NCI-H345 treated with DMSO at 0.1 percent for 48 hours (cell line): ENCODE measurements around the gene ERC2.

ENCODE experiments used
- DNase-seq: peaks from one replicate; lab custom pipeline; 2025; ENCODE audit not compliant: unreplicated experiment; lab: John Stamatoyannopoulos, UW

ERC2 gene

DNA sequence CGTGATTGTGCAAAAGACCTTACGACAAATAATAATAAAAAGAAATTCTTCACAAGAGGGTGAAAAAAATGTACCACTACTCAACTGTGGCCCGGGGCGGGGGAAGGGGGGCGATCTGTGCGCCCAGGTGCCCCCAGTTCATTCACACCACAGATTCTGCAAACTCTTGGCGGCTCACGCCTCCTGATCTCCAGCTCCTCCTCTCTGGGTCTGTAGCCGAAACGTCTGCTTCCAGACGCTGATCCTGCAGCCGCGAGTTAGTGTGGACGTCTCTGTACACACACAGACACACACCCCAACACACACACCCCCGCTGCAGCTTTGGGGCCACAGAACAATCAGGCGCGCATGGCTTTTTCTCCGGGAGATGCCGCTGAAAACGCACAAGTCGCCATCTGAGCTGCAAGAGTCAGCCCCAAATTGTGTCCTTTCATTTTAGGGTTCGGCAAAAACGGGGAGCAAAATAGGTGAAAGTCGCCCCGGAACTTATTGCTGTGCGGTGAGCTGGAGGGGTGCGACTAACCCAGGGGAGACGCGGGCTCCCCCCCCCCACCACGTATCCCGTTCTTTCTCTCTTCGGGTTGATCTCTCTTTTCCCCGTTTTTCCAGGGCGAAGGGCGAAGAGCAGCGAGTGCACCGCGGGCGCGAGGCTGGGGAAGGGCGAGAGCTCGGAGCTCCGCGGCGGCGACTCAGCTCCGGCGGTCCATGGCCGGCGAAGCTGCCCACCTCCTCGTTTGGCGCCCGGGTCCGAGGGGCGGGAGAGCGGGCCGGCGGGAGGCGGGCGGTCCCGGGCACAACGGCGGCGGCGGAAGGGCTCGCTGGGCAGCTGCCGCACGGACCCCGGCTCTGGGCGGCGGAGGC is 980.7 kb downstream of the ERC2 start:
- no peak for DNase-seq

DNA sequence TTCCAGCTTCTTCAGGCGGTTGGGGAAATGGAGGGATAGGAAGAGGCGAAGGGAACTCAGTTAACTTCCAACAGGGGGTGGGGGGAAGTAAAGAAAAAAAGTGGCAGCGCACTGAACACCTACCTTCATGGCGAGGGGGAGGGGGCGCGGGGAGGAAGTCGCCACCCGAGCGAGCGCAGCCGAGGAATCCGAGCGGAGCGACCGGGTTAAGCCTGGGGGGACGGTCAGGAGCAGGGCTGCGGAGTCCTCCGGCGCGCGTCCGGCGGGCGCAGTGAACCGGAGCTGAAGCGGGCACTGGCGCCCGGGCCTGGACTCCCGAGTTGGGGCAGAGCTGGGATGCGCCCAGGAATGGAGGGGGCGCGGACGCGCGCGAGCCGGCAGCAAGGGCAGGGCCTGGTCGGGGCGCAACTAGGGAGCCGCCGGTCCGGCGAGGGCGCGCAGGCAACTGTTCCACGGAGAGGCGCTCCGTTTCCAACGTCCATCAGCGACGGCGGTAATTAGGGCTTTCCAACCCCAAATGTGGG is 981.3 kb downstream of the ERC2 start, which contains the start of gene WNT5A:
Gene WNT5A, minus strand, starts transcription at position 450 of the 524 bp plus-strand sequence. Its CDS starts 321 bp downstream, at position 129.
- no peak for DNase-seq

DNA sequence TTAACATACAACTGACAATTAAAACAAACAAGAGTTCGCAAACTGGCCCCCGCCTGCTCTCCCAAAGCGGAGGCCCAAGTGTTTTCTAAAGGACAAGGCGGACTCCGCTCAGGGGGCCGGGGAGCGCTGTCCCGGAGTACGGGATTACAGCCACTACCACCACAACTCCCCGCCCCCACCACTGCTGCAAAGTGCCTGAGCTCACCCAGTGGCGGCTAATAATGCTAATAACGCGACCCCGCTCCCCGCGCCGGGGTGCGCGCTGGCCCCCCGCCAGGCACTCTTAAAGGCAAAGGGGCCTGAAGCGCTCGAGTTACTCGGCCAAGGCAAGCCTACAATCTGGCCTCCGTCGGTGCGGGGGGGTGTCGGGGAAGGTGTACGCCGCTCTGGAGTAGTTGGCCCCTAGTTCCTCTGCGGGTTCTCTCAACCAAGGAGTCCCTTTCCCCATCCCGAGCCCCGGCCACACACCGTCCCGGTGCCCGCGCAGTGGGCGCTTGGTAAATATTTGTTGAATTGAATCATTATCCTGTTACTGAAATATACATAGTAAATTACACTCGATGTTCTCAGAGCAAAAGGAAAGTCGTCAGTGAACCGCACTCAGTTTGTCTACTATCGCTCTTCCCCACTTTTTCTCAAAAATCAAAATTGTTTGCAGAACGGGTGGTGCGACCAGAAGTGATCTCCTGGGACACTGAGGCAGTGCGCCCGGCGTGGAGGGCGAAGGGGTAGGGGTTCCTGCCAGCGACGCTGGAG is 982.0 kb downstream of the ERC2 start:
- peak; percentile 13 for DNase-seq

DNA sequence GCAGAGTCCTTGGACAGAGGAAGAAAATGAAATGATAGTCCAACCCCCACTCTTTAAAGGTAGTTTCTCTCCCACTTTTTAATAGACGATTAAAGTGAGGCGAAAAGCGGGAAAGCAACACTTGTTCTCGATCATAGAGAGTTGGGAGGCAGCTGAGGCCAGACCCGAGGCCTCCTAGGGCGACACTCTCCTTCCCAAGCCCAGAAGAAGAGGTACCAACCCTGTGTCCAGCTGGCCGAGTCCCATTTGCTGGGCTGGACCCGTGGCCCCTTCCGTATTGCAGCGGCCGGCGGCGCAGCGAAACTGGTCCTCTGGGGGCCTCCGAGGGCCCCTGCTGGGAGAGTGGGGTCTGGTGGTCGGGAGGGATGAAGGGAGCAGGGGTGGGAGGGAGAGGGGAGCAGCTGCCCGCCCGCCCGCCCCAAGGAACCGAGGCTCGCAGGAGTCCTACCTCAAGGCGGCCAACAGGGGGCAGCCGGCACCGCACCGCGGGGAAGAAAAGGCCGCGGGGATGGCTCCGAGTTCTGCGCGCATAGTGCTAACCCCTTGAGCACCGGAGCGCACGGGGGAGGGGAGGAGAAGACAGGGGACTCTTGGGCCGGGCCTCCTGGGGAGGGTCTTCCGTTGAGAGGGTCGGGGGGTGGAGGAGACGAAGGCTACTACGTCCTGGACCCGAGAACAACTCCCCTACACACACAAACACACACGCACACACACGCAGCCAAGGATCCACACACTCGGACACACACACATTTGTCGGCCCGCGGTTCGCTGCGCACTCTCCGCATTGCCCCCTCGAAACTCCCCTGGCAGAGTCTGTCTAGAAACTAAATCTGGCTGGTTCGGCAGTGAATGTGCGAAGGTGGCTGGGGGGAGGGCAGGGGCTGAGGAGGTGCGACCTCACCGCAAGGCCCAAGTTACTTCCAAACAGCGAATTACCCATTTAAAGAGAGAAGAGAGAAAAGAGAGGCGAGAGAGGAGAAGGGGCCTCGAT is 983.2 kb downstream of the ERC2 start:
- DNase-seq, result peak; percentile 40

DNA sequence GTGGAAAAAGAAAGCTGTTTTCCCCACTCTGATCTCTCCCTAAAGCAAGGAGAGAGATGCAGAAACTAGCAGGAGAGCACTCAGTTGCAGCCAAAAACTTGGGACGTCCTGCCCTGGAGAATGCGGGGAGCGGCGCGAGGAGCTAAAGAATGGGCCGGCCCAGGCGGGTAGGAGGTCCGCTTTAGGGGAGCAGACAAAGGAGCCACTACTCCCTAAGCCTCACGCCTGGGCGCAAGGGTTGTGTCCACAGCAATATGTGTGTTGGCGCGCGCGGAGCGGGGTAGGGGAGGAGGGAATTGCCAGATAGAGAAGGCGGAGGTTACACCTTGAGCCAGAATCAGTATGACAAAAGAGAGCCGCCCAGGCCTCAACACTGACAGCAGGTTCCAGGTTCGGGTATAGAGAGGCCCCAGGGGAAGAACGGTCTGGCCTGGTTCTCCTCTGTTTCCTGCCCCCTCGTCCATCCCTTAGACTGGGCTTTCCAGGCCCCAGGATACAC is 984.0 kb downstream of the ERC2 start:
- DNase-seq, result no peak

DNA sequence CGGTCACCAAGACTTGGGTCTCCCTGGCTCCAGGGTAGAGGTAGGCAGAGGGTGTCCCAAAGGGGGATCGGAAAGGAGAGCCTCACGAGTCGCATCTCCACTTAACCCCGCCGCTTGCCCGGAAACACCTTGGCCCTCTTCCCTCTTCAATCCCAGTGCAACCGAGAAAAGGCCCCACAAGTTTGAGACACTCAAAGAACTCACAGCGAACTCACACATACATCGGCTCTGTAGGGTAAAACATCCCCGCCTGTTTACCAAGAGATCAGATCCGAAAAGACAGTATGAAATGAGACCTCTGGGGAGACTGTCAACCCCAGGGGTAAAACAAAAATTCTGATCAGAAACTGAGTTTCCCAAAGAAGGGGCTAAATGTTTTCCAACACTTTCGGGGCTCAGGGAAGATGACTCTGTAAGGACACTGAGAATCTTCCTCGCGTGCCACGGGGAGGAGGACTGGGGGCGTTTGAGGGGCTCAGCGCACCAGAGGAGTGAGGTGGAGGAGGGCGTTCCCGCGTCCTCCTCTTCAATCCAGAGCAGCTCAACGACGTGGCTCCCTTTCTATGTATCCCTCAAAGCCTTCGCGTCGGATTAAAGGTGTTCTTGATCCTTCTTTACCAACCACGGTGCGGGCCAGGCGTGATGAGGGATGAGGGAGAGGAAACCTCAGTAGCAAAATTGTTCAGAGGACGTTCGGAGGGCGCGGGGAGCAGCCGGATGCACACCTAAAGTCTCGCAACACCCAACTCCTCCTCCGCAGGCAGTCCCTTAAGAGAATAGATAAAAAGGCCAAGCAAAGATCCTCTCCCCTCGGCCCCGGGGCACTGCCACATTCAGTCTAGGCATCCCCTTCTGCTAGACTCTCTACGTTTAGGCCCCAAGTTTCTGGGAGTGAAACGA is 984.8 kb downstream of the ERC2 start:
- no peak for DNase-seq

DNA sequence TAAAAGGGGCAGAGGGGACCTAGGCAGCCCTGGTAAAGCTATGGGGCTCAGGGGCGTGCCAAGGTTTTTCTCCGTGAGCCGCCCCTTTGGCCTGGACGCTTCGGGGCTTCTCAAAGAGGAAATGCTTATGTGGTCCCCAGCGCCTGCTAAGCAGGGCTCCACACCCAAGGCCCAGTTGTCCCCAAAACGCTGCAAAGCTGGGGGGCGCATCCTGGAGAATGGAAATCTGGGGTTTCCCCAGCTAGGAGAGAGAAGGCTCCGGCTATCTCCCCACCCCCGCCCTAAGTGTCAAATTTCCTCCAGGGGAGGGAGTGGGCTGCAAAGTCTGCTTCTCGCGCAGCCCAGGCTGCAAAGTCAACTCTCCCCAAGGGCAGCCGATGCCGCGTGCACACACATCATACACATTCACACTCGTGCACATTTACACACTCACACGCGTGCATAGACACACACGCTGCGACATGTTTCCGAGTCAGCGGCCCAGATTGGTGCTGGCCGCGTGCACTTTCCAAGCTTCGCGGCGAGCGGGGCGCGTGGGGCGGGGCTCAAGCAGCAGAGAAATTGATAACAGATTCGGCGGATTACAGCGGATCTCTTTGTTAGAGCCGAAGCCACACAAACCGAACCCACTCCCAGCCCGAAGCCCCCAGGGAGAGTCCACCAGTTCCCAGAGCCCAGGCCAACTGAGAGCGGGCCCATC is 985.6 kb downstream of the ERC2 start:
- no peak for DNase-seq

DNA sequence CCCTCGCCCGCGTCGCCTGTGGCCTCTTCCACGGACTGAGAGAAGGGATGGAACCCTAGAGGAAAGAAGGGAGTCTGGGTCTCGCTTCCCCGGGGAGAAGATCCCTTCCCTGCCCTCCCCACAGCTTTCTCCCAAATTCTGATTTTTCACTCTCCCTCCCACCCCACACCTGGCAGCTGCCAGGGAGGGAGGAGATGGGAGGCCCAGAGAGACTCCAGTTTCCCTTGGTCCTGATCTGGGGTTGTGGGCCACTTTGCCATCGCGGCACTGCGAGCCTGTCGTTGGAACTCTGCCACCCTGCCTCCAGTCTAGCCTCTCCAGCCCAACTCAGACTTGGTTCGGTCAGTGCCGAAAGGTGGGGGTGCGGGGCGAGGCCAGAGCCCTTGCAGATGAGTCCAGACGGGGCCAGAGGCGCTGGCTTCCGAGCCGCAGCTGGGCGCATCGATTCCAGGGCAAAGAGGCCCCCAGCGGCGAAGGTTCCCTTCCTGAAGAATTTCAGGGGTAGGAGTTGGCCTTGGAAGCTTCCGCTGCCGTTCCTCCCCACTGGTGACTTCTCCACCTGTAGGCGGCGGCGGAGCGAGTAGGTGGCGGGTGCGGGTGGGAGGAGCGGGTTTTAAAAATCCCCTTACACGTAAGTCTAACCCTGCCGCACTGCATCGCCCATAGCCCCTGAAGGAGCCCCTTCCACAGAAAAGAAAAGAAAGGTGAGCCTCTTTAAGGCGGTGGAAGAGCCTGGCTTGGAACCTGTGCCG is 986.3 kb downstream of the ERC2 start:
- no peak for DNase-seq

DNA sequence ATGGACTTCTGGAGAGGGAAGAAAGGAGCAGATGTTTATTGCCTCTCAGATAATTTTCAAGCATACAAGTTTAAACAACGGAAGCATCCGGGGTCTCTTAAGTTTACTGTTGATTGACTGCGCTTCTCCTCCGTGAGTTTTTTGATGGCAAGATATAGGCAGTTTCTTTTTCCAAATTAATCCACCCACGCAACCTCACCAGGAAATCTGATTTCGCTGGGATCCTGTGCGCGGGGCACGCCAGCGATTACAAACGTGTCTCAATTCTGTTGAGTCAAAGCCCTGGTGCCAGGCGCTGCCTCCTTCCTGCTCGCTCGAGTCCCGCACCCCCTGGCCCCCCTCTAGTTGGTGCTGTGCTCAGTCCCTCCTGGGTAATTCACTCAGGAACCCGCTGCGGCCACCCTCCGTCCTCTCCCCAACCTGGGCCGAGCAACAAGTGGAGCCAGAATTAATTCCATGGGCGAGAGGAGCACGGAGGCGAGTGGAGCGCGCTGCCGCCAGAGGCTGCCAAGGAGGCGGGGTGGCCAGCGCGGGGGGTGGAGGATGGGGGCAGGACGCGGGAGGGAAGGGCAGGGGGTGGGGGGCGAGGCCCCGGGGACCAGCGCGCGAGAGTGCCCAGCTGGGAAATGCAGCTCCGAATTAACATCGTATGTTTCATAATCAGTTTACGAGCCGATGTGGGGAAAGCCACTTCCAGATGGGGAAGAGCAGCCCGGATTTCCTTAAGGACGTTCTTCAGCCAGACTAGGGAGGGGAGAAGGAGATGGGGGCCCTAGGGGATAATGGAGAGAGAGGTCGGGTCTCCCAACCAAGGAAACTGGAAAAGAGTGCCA is 987.1 kb downstream of the ERC2 start:
- no peak for DNase-seq

DNA sequence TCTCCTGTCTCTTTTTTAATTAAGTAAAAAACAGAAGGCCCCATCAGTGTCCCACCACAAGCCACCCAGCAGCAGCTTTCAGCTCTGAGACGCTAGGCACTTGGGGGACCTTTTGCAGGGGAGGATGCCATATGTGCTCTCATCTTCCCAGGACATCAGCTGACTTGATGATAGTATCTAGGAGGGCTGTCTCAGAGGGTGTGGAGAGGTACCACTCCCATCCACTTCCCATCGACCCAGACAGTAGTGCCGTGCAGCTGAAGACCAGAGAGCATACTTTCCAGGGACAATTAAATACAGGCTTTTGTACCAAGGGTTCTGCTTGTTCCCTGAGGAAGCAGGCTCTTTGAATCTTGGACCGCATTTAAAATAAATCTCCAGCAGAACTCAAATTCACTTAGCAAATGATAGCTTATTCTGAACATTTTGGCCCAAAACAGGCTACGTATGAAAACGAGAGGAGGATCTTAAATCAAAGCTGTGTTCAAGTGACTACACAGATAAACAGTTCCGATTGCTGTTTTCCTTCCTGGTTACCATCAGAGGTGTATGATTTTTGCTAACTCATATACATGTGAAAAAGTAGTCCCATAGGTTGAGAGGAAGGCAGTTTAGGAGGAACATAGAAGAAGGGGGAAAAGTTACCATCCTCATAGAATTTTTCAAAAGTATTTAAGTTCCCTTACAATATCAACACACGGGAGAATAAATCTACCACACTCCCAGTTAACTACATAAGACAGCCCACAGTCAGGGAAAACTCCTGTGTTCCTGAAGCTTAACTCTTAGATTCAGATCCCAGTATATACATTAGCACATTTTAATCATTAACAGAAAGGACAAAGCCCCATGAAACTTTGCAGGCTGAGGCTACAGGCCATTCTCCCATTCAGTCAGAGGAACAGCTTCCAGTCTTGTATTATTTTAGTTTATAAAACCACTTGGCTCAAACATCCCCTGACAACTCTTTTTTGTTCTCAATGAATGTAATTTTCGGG is 990.7 kb downstream of the ERC2 start:
- no peak for DNase-seq

DNA sequence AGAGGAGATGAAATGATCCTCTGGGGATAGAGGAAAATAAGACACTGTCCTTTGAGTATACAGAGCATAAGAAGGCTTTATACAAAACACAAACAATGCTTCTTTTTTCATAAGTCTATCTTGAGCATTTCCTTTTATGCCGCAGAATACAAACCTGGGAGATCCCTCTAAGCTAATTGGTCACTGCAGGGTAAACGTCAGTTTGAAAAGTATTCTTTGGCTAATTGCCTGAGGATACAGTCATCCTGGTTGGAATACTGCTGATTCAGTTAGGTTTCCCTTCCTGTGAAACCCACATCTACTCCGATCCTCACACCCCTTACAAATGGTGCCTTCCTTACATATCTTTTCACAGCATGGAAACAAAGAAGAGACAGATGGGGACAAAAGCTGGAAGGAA is 991.8 kb downstream of the ERC2 start:
- DNase-seq, result no peak

DNA sequence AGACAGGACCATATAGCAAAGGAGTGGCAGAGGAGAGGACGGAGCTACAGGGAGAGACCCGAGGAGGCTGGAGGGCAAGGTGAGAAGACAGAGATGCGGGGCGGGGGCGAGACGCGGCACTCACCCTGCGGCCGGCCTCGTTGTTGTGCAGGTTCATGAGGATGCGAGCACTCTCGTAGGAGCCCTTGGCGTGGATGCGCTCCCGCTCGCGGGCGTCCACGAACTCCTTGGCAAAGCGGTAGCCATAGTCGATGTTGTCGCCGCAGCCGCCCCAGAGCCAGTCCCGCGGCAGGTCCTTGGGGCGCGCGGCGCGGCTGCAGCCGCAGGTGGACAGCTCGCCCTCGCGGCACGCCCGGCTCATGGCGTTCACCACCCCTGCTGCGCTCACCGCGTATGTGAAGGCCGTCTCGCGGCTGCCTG is 994.0 kb downstream of the ERC2 start:
- DNase-seq, result no peak

DNA sequence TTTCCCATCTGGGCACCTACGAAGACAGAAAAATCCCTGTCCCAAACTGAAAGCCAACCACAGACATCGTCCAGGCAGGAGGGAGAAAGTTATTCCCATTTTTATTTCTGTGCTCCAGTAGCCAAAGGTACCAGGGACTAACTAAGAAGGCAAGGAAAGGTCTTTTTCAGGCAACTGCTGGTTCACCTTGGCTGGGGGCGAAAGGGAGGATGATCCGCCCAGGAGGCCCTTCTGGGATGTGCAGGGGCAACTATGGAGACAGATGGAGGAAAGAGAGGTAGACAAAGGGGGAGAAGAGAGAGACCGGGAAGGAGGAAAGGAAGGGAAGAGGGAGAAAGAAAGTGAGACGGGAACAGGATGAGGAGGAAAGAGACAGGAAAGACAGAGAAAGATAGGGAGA is 994.5 kb downstream of the ERC2 start:
- no peak for DNase-seq

DNA sequence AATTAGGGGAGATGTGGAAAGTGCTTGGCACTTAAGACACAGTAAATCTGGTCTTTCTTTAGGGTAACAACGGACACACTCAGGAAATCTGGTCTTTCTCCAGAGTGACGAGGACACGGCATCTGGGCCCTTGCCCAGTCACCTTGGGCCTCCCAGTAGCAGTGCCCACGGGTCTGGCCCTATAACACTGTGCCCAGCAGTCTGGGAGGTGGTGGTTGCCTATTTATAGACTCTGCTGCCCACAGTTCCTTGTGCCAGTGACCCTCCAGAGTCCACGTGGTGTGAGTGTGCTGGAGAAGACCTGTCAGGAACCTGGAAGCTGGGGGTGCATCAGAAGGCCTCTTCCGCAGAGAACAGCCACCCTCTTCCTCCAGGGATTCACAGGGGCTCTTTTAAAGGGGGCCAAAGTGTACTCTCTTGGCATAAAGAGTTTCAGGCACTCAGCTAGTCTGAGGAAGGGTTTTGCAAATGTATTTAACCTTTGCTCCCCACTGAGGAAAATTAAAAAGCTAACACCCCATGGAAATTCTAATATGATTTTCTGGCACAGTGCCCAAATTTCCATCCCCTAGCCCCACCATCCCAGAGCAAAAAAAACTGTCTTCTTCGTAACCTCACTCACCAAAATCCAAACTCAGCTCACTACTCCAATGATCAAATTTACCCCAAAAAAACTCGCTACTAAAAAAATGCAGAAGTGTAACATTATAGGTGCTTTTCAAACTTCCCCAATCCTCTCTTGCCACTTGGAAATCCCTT is 996.6 kb downstream of the ERC2 start:
- no peak for DNase-seq

DNA sequence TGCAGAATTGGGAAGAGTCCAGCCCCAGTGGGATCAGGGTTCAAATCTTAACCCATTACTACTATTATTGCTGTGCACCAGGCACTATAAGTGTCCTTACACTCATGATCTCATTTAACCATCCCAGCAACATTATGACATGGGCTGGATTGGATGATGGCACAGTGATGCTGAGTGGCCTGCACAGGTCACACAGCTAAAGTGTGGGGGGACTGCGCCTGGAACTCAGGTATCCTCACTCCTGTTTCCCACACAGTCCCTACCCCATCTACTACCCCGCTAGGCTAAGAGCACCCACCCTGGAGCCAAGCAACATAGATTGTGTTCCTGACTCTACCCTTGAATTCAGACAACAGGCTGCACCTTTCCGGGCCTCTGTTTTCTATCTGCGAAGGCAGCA is 997.2 kb downstream of the ERC2 start:
- DNase-seq, result no peak
